Spinal cord (tissue), 10 donors: ENCODE results near the gene SPATA24. TPM values are rescaled to one million over a fixed set of nuclear protein-coding genes. Genes with fewer than 3 reads are reported as not detected.

Source experiments
- DNase-seq, 6 donors: peaks; one replicate each; pipeline versions ENCODE4 v3.0.0 to v3.0.0-alpha.2; 2013 to 2015; ENCODE audit warnings: low spot score in 6 of 6, low read depth in 4 of 6
- H3K27ac ChIP-seq: one replicate; pipeline ENCODE4 v1.5.1; 2013; ENCODE audit warnings: low read depth, low read length, control low read depth
- H3K27me3 ChIP-seq: one replicate; pipeline ENCODE4 v1.6.1; 2013; ENCODE audit warnings: low read length; ENCODE audit not compliant: control insufficient read depth, insufficient read depth
- H3K36me3 ChIP-seq: one replicate; pipeline ENCODE4 v1.6.1; 2013; ENCODE audit warnings: low read length; ENCODE audit not compliant: control insufficient read depth, insufficient read depth
- H3K4me1 ChIP-seq: one replicate; pipeline ENCODE4 v1.6.1; 2013; ENCODE audit warnings: low read length; ENCODE audit not compliant: control insufficient read depth, insufficient read depth
- H3K4me3 ChIP-seq: one replicate; pipeline ENCODE4 v1.5.1; 2013; ENCODE audit warnings: low read depth, low read length, control low read depth
- H3K9me3 ChIP-seq: one replicate; pipeline ENCODE4 v1.6.1; 2013; ENCODE audit warnings: low read length; ENCODE audit not compliant: control insufficient read depth, insufficient read depth
- WGBS: methylation state at CpG from one replicate; pipeline ENCODE4 v1.1.5; 2013; ENCODE audit warnings: missing lambda C conversion rate; ENCODE audit not compliant: insufficient coverage; 5-methylcytosine and 5-hydroxymethylcytosine counted together
- polyA plus RNA-seq, 2 donors: library from polyadenylated mRNA; unstranded; fragments of 120-200 nt; gene quantifications; one replicate each; pipeline ENCODE4 v1.2.1, GENCODE V29; 2013; ENCODE audit not compliant: insufficient read length in 2 of 2
- total RNA-seq, 2 donors: library from RNA; depleted of rRNA in 1 of 2; stranded (reverse); fragments of 120-200 nt in 1 of 2; fragments of >200 nt in 1 of 2; gene quantifications; one replicate each; pipeline versions ENCODE4 v1.2.3 to v1.2.4, GENCODE V29; 2013 to 2014
- donor health status: healthy.

SPATA24 gene
- total and polyA plus RNA-seq, 4 donors = 4.8 to 12.3 (median 9.6) TPM

- Histone ChIP-seq H3K27me3 (no peaks in the 10 kb centered on the region), H3K4me3 (peak within 1 kb of the TSS; percentile 86), H3K9me3 (no peaks in the 10 kb centered on the region), H3K36me3 (peaks cover 18% of the 10 kb centered on the region), H3K4me1 (peaks cover 17% of the 10 kb centered on the region), H3K27ac (peak within 1 kb of the TSS; percentile 89)
- 4% methylated on average over 49 of the region's 49 CpGs for WGBS
- DNase-seq = peak; percentile 86 to 99 (median 94)
Measured at GRCh38 chr5:139439013-139439903, 35.4 kb upstream of the SPATA24 start, which contains the start of gene DNAJC18. Gene DNAJC18 (minus strand): TSS chr5:139439525. CDS start chr5:139439445, 80 bp downstream.

- H3K9me3 ChIP-seq = no peaks in the 10 kb centered on the region
- peak overlapping the region; percentile 86 for H3K4me3 ChIP-seq
- 17% methylated on average over 8 of the region's 8 CpGs for WGBS
- peaks cover 17% of the 10 kb centered on the region for H3K4me1 ChIP-seq
- peak overlapping the region; percentile 29 for H3K27ac ChIP-seq
- DNase-seq = peak in 1 of 6 donors; percentile 24
- H3K36me3 ChIP-seq = peaks cover 22% of the 10 kb centered on the region
- H3K27me3 ChIP-seq = no peaks in the 10 kb centered on the region
Measured at GRCh38 chr5:139438707-139439012, 34.8 kb upstream of the SPATA24 start.

GRCh38 chr5:139435676-139436075, 31.8 kb upstream of the SPATA24 start:
- H3K36me3 ChIP-seq = peaks cover 33% of the 10 kb centered on the region
- no CpG with 5 or more reads among the region's 3 CpGs for whole genome bisulfite sequencing

GRCh38 chr5:139431706-139432105, 27.8 kb upstream of the SPATA24 start:
- no peaks in the 10 kb centered on the region for H3K4me1 ChIP-seq
- no peaks in the 10 kb centered on the region for H3K9me3 ChIP-seq
- DNase-seq = no peak
- H3K27me3 ChIP-seq = no peaks in the 10 kb centered on the region
- no peak overlapping the region for H3K4me3 ChIP-seq
- peaks cover 45% of the 10 kb centered on the region for H3K36me3 ChIP-seq
- H3K27ac ChIP-seq = no peak overlapping the region
- WGBS = no CpG with 5 or more reads among the region's 1 CpG

More at GRCh38 chr5:139435676-139436075, 31.8 kb upstream of the SPATA24 start:
- DNase-seq = no peak
- Histone ChIP-seq H3K27ac (no peak overlapping the region), H3K4me3 (no peak overlapping the region), H3K27me3 (no peaks in the 10 kb centered on the region), H3K9me3 (no peaks in the 10 kb centered on the region), H3K4me1 (peaks cover 17% of the 10 kb centered on the region)

- H3K4me1 ChIP-seq = no peaks in the 10 kb centered on the region
- no peaks in the 10 kb centered on the region for H3K27me3 ChIP-seq
- H3K9me3 ChIP-seq = no peaks in the 10 kb centered on the region
- H3K27ac ChIP-seq = no peak overlapping the region
- DNase-seq = no peak
- no peak overlapping the region for H3K4me3 ChIP-seq
- H3K36me3 ChIP-seq = peaks cover 45% of the 10 kb centered on the region
- no CpG with 5 or more reads among the region's 2 CpGs for WGBS
Measured at GRCh38 chr5:139430015-139430414, 26.1 kb upstream of the SPATA24 start.

GRCh38 chr5:139426203-139426885, 22.5 kb upstream of the SPATA24 start:
- Histone ChIP-seq H3K27ac (no peak overlapping the region), H3K4me3 (no peak overlapping the region), H3K4me1 (no peaks in the 10 kb centered on the region), H3K27me3 (no peaks in the 10 kb centered on the region), H3K9me3 (no peaks in the 10 kb centered on the region), H3K36me3 (peaks cover 44% of the 10 kb centered on the region)
- WGBS = 97% methylated on average over 8 of the region's 8 CpGs
- DNase-seq = no peak

GRCh38 chr5:139425497-139425896, 21.6 kb upstream of the SPATA24 start:
- Histone ChIP-seq H3K4me3 (no peak overlapping the region), H3K27ac (no peak overlapping the region), H3K9me3 (no peaks in the 10 kb centered on the region), H3K27me3 (no peaks in the 10 kb centered on the region), H3K4me1 (no peaks in the 10 kb centered on the region), H3K36me3 (peaks cover 50% of the 10 kb centered on the region)
- WGBS = no CpG with 5 or more reads among the region's 5 CpGs
- no peak for DNase-seq

GRCh38 chr5:139422307-139422893, 18.5 kb upstream of the SPATA24 start:
- DNase-seq = peak in 3 of 6 donors; percentile 58 to 92 (median 86)
- H3K9me3 ChIP-seq = no peaks in the 10 kb centered on the region
- no peak overlapping the region for H3K27ac ChIP-seq
- H3K4me3 ChIP-seq = no peak overlapping the region
- peaks cover 9% of the 10 kb centered on the region for H3K4me1 ChIP-seq
- H3K36me3 ChIP-seq = peaks cover 53% of the 10 kb centered on the region
- WGBS = 0% methylated on average over 1 of the region's 5 CpGs
- no peaks in the 10 kb centered on the region for H3K27me3 ChIP-seq

GRCh38 chr5:139419226-139420192, 15.6 kb upstream of the SPATA24 start:
- Histone ChIP-seq H3K27ac (no peak overlapping the region), H3K27me3 (no peaks in the 10 kb centered on the region)
- WGBS = 61% methylated on average over 5 of the region's 9 CpGs

More at GRCh38 chr5:139419226-139420192, 15.6 kb upstream of the SPATA24 start:
- H3K4me1 ChIP-seq = peaks cover 32% of the 10 kb centered on the region
- no peak for DNase-seq
- no peaks in the 10 kb centered on the region for H3K9me3 ChIP-seq
- H3K36me3 ChIP-seq = peaks cover 45% of the 10 kb centered on the region
- H3K4me3 ChIP-seq = no peak overlapping the region
